ENCODE results near the gene KCNQ1. TPM values are rescaled to one million over a fixed set of nuclear protein-coding genes. Genes with fewer than 3 reads are reported as not detected.

KCNQ1 gene
- total and polyA plus RNA-seq, 3 experiments from 2014 or later = 2.6 to 5.7 (median 3.4) TPM

- no peaks in the 10 kb centered on the region for H3K4me1 ChIP-seq (ENCODE audit: insufficient read depth, low read length)
Measured at GRCh38 chr11:2581151-2581930, 136.5 kb downstream of the KCNQ1 start.

DNA sequence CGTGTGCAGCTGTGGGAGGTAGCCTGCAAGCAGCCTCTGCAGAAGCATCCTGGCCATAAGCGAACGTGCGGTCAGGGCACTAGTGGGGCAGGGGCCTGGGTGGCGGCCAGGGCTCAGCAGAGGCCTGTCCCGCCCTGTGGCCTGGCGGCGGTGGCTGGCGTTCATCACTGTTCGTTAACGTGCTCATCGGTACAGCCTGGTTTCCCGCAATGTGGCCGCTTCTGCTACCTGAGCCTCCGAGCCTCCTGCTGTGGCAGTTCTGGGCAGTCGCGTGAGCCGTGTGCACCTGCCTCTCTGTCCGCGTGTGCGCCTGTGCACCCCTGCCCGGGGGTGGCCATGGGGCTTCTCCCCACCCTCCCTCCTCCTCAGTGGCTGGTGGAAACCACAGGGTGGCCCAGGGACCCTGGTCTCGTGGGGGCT is 137.1 kb downstream of the KCNQ1 start:
- Mint-ChIP-seq H3K27ac (no peak overlapping the region), H3K4me1 (no peaks in the 10 kb centered on the region), H3K36me3 (no peaks in the 10 kb centered on the region), H3K9me3 (no peaks in the 10 kb centered on the region), H3K4me3 (no peak overlapping the region), H3K27me3 (no peaks in the 10 kb centered on the region)
- no peaks in the 10 kb centered on the region for H3K27me3 ChIP-seq (ENCODE audit: insufficient read depth, low read length, poor library complexity, severe bottlenecking)
- CTCF ChIA-PET = no interaction called here
- peak in 2 of 5 donors; percentile 0 to 26 for DNase-seq
- H3K27ac ChIP-seq (ENCODE audit: low read depth, low read length) = no peak overlapping the region
- no peaks in the 10 kb centered on the region for H3K4me1 ChIP-seq (ENCODE audit: insufficient read depth, low read length)
- H3K36me3 ChIP-seq (ENCODE audit: insufficient read depth, low read length) = no peaks in the 10 kb centered on the region
- H3K4me3 ChIP-seq (ENCODE audit: low read length) = no peak overlapping the region
- no peaks in the 10 kb centered on the region for H3K9me3 ChIP-seq (ENCODE audit: low read length)
- POLR2A ChIA-PET = no interaction called here

More at GRCh38 chr11:2581151-2581930, 136.5 kb downstream of the KCNQ1 start:
- CTCF ChIA-PET = no interaction called here
- Histone ChIP-seq H3K4me3 (ENCODE audit: low read length) (no peak overlapping the region), H3K9me3 (ENCODE audit: low read length) (no peaks in the 10 kb centered on the region), H3K36me3 (ENCODE audit: insufficient read depth, low read length) (no peaks in the 10 kb centered on the region), H3K27me3 (ENCODE audit: insufficient read depth, low read length, poor library complexity, severe bottlenecking) (no peaks in the 10 kb centered on the region), H3K27ac (ENCODE audit: low read depth, low read length) (no peak overlapping the region)
- no peaks in the 10 kb centered on the region for H3K4me1 Mint-ChIP-seq
- peak in 2 of 5 donors; percentile 1 to 40 for DNase-seq
- no peaks in the 10 kb centered on the region for H3K9me3 Mint-ChIP-seq
- H3K36me3 Mint-ChIP-seq = no peaks in the 10 kb centered on the region
- H3K27ac Mint-ChIP-seq = no peak overlapping the region
- H3K27me3 Mint-ChIP-seq = no peaks in the 10 kb centered on the region
- POLR2A ChIA-PET = no interaction called here
- H3K4me3 Mint-ChIP-seq = no peak overlapping the region

GRCh38 chr11:2582351-2582945 is 137.6 kb downstream of the KCNQ1 start:
- Mint-ChIP-seq H3K36me3 (no peaks in the 10 kb centered on the region), H3K4me1 (no peaks in the 10 kb centered on the region), H3K27ac (no peak overlapping the region), H3K27me3 (no peaks in the 10 kb centered on the region), H3K4me3 (no peak overlapping the region), H3K9me3 (no peaks in the 10 kb centered on the region)
- H3K4me3 ChIP-seq (ENCODE audit: low read length) = no peak overlapping the region
- ChIA-PET CTCF (no interaction called here), POLR2A (no interaction called here)
- no peaks in the 10 kb centered on the region for H3K9me3 ChIP-seq (ENCODE audit: low read length)
- H3K27me3 ChIP-seq (ENCODE audit: insufficient read depth, low read length, poor library complexity, severe bottlenecking) = no peaks in the 10 kb centered on the region
- H3K4me1 ChIP-seq (ENCODE audit: insufficient read depth, low read length) = no peaks in the 10 kb centered on the region
- no peaks in the 10 kb centered on the region for H3K36me3 ChIP-seq (ENCODE audit: insufficient read depth, low read length)
- DNase-seq = peak in 2 of 5 donors; percentile 0 to 26
- no peak overlapping the region for H3K27ac ChIP-seq (ENCODE audit: low read depth, low read length)

DNA sequence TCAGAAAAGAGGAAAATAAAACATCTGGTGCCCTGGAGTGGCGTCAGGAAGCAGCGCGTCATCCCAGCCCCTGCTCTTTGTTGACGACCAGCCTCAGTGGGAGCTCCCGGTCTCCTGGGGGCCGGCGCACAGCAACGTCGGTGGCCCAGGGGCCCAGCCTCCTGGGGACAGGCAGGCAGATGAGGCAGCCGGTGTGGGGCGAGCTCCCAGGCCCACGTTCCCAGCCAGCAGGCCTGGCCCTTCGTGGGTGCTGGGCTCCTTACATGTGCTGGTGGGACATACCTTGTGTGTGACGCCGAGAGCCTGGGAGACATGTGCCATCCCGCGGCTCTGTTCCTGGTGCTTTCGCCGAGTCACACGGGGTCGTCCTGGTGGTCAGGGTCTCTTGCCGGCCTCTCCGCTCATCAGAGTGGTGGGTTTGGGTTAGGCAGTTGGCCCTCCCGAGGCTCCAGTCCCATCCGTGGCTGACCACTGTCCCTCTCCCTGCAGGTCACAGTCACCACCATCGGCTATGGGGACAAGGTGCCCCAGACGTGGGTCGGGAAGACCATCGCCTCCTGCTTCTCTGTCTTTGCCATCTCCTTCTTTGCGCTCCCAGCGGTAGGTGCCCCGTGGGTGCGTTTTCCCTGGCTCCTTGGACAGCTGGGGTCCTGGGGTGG is 138.3 kb downstream of the KCNQ1 start:
- POLR2A ChIA-PET = no interaction called here
- no peak overlapping the region for H3K4me3 ChIP-seq (ENCODE audit: low read length)
- H3K4me1 ChIP-seq (ENCODE audit: insufficient read depth, low read length) = no peaks in the 10 kb centered on the region
- Mint-ChIP-seq H3K4me3 (no peak overlapping the region), H3K9me3 (no peaks in the 10 kb centered on the region), H3K27me3 (no peaks in the 10 kb centered on the region), H3K4me1 (no peaks in the 10 kb centered on the region), H3K27ac (no peak overlapping the region), H3K36me3 (no peaks in the 10 kb centered on the region)
- CTCF ChIA-PET = no interaction called here
- H3K9me3 ChIP-seq (ENCODE audit: low read length) = no peaks in the 10 kb centered on the region
- H3K36me3 ChIP-seq (ENCODE audit: insufficient read depth, low read length) = no peaks in the 10 kb centered on the region
- H3K27ac ChIP-seq (ENCODE audit: low read depth, low read length) = no peak overlapping the region
- peak in 2 of 5 donors; percentile 0 to 30 for DNase-seq
- H3K27me3 ChIP-seq (ENCODE audit: insufficient read depth, low read length, poor library complexity, severe bottlenecking) = no peaks in the 10 kb centered on the region

DNA sequence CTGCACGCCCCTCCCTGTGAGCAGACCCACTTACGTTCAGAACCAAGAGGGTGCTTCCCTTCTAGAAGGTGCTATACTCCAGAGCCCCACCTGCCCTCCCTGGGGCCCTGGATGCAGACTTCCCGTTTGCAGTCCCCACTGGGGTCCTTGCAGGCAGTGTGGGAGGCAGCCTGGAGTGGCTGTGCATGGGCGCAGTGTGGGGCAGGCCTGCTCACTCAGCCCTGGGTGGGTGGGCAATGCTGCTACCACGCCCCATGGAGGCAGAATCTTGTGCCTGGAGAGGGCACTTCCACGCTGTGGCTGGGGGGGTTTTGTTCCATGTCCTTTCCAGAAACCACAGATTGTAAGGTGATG is 138.8 kb downstream of the KCNQ1 start:
- H3K9me3 Mint-ChIP-seq = no peaks in the 10 kb centered on the region
- no peaks in the 10 kb centered on the region for H3K9me3 ChIP-seq (ENCODE audit: low read length)
- H3K4me3 Mint-ChIP-seq = no peak overlapping the region
- no peak overlapping the region for H3K4me3 ChIP-seq (ENCODE audit: low read length)
- POLR2A ChIA-PET = no interaction called here
- H3K36me3 Mint-ChIP-seq = peaks cover 0 to under 1% (median 0%) of the 10 kb centered on the region in 3 donors
- CTCF ChIA-PET = no interaction called here
- no peaks in the 10 kb centered on the region for H3K27me3 ChIP-seq (ENCODE audit: insufficient read depth, low read length, poor library complexity, severe bottlenecking)
- H3K27ac ChIP-seq (ENCODE audit: low read depth, low read length) = no peak overlapping the region
- peak in 1 of 5 donors; percentile 0 for DNase-seq
- H3K27me3 Mint-ChIP-seq = no peaks in the 10 kb centered on the region
- H3K27ac Mint-ChIP-seq = no peak overlapping the region
- no peaks in the 10 kb centered on the region for H3K4me1 Mint-ChIP-seq
- H3K36me3 ChIP-seq (ENCODE audit: insufficient read depth, low read length) = no peaks in the 10 kb centered on the region
- no peaks in the 10 kb centered on the region for H3K4me1 ChIP-seq (ENCODE audit: insufficient read depth, low read length)

- H3K36me3 Mint-ChIP-seq = peaks cover 0 to 4% (median 0%) of the 10 kb centered on the region in 3 donors
- Histone ChIP-seq H3K9me3 (ENCODE audit: low read length) (no peaks in the 10 kb centered on the region), H3K27ac (ENCODE audit: low read depth, low read length) (no peak overlapping the region), H3K27me3 (ENCODE audit: insufficient read depth, low read length, poor library complexity, severe bottlenecking) (no peaks in the 10 kb centered on the region), H3K4me1 (ENCODE audit: insufficient read depth, low read length) (no peaks in the 10 kb centered on the region), H3K36me3 (ENCODE audit: insufficient read depth, low read length) (no peaks in the 10 kb centered on the region), H3K4me3 (ENCODE audit: low read length) (no peak overlapping the region)
- H3K27me3 Mint-ChIP-seq = no peaks in the 10 kb centered on the region
- H3K4me1 Mint-ChIP-seq = no peaks in the 10 kb centered on the region
- ChIA-PET CTCF (no interaction called here), POLR2A (no interaction called here)
- no peak for DNase-seq
- H3K9me3 Mint-ChIP-seq = no peaks in the 10 kb centered on the region
- no peak overlapping the region for H3K27ac Mint-ChIP-seq
- H3K4me3 Mint-ChIP-seq = no peak overlapping the region
Measured at GRCh38 chr11:2584434-2584811, 139.6 kb downstream of the KCNQ1 start.

DNA sequence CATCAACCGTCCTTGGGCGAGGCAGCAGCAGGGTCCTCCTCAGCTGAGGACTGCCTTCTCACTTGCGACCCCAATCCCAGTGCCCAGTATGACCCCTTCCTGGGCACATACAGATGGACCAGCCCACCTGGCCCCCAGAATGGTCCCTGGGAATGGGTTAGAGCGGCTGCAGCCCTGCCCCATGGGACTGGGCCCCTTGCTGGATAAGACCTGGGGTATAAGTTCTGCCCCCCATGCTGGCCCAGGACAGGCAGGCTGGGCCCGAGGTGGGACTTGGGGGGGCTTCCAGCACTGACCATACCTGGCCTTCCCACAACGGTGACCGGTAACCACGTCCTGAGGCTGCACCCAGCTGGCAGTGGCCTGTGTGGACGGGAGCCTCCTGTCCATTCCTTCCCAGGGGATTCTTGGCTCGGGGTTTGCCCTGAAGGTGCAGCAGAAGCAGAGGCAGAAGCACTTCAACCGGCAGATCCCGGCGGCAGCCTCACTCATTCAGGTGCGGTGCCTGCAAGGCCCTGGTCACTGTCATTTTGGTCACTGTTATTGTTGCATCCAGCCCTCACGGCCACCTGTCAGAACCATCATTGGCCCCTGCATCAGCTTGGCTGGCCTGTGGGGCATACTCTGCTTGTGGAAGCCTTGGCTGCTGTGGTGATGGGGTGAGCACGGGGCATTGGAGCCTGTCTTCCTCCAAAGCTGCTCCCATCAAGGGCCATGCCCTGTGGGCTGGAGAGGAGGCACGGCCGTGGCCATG is 140.2 kb downstream of the KCNQ1 start:
- ChIA-PET POLR2A (no interaction called here), CTCF (no interaction called here)
- Mint-ChIP-seq H3K9me3 (no peaks in the 10 kb centered on the region), H3K27ac (no peak overlapping the region), H3K36me3 (peaks cover 0 to 4% (median 0%) of the 10 kb centered on the region in 3 donors), H3K27me3 (no peaks in the 10 kb centered on the region), H3K4me1 (no peaks in the 10 kb centered on the region), H3K4me3 (no peak overlapping the region)
- Histone ChIP-seq H3K4me3 (ENCODE audit: low read length) (no peak overlapping the region), H3K27me3 (ENCODE audit: insufficient read depth, low read length, poor library complexity, severe bottlenecking) (no peaks in the 10 kb centered on the region), H3K9me3 (ENCODE audit: low read length) (no peaks in the 10 kb centered on the region), H3K36me3 (ENCODE audit: insufficient read depth, low read length) (no peaks in the 10 kb centered on the region), H3K4me1 (ENCODE audit: insufficient read depth, low read length) (no peaks in the 10 kb centered on the region), H3K27ac (ENCODE audit: low read depth, low read length) (no peak overlapping the region)
- peak in 1 of 5 donors; percentile 40 for DNase-seq

- no peak overlapping the region for H3K4me3 Mint-ChIP-seq
- no peaks in the 10 kb centered on the region for H3K4me1 Mint-ChIP-seq
- Histone ChIP-seq H3K9me3 (ENCODE audit: low read length) (no peaks in the 10 kb centered on the region), H3K27ac (ENCODE audit: low read depth, low read length) (no peak overlapping the region), H3K4me3 (ENCODE audit: low read length) (no peak overlapping the region), H3K36me3 (ENCODE audit: insufficient read depth, low read length) (no peaks in the 10 kb centered on the region), H3K4me1 (ENCODE audit: insufficient read depth, low read length) (no peaks in the 10 kb centered on the region), H3K27me3 (ENCODE audit: insufficient read depth, low read length, poor library complexity, severe bottlenecking) (no peaks in the 10 kb centered on the region)
- no peak for DNase-seq
- no peak overlapping the region for H3K27ac Mint-ChIP-seq
- H3K27me3 Mint-ChIP-seq = no peaks in the 10 kb centered on the region
- H3K36me3 Mint-ChIP-seq = peaks cover 0 to 4% (median 0%) of the 10 kb centered on the region in 3 donors
- H3K9me3 Mint-ChIP-seq = no peaks in the 10 kb centered on the region
- ChIA-PET POLR2A (no interaction called here), CTCF (no interaction called here)
Measured at GRCh38 chr11:2585566-2586086, 140.8 kb downstream of the KCNQ1 start.
